ENCODE results near the gene GDF10. TPM values are rescaled to one million over a fixed set of nuclear protein-coding genes. Genes with fewer than 3 reads are reported as not detected.

GDF10 gene
- total and polyA plus RNA-seq, 9 of the 15 experiments (the other 6 are each of a cell fraction or from before 2014, with no cell fraction given) = 0.03 to 0.20 (median 0.11) TPM; not detected in 6

DNA sequence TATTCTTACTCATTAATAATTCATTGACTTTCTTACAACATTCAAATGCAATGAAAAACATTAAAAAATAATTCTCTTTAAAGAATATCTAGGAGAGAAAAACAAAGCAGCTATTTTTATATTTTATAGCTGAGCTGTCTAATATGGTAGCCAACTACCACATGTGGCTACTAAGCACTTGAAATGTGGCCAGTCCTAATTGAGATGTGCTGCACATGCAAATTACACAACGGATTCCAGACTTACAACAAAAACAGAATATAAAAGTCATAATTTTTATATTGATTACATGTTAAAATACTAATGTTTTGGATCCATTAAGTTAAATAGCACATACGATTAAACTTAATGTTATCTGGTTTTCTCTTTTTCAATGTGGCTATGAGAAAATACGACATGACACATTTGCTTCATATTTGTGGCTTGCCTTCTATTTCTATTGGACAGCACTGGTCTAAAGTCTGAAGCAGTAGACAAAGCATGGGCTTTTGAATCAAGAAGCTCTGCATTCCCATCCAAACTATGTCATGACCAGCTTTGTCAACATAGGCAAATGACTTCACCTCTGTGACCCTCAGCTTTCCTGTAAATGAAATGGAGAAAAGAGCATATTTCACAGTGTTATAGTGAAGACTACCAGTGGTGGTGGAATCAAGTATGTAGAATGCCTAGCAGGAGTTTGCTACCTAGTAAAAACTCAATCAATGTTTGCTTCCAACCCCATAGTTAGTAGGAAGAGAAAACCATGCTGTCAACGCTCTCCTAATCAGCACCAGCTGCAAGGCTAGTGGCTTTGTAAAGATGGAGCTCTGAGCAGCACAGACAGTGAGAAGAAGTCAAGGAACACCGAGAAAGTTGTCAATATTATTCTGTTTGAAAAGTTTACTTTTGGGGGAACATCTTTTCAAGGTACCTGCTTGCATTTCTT is 37.1 kb upstream of the GDF10 start:
- TF ChIP-seq L3MBTL2 (IDR thresholded peaks at IDR 0.05) (no peak), PHB2 (IDR thresholded peaks at IDR 0.05; ENCODE audit: low read depth) (no peak), BRD9 (IDR thresholded peaks at IDR 0.05; ENCODE audit: low read depth, partially characterized antibody) (no peak), SP2 (IDR thresholded peaks at IDR 0.05; ENCODE audit: extremely low read depth, low read depth, low read length, poor library complexity, severe bottlenecking) (no peak), HDAC3 (IDR thresholded peaks at IDR 0.05; ENCODE audit: borderline replicate concordance, partially characterized antibody) (no peak), ZNF224 (CRISPR knock-in tag; IDR thresholded peaks at IDR 0.05) (no peak), ZNF133 (CRISPR knock-in tag; IDR thresholded peaks at IDR 0.05) (no peak), HNRNPUL1 (IDR thresholded peaks at IDR 0.05; ENCODE audit: low read length) (no peak), ZNF507 (tag; conservative IDR thresholded peaks at IDR 0.05) (no peak)
- TF ChIP-seq, protein P1, sequence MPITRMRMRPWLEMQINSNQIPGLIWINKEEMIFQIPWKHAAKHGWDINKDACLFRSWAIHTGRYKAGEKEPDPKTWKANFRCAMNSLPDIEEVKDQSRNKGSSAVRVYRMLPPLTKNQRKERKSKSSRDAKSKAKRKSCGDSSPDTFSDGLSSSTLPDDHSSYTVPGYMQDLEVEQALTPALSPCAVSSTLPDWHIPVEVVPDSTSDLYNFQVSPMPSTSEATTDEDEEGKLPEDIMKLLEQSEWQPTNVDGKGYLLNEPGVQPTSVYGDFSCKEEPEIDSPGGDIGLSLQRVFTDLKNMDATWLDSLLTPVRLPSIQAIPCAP (CRISPR knock-in tag; IDR thresholded peaks at IDR 0.05; ENCODE audit: borderline replicate concordance) = no peak
- TF ChIP-seq, protein P2, sequence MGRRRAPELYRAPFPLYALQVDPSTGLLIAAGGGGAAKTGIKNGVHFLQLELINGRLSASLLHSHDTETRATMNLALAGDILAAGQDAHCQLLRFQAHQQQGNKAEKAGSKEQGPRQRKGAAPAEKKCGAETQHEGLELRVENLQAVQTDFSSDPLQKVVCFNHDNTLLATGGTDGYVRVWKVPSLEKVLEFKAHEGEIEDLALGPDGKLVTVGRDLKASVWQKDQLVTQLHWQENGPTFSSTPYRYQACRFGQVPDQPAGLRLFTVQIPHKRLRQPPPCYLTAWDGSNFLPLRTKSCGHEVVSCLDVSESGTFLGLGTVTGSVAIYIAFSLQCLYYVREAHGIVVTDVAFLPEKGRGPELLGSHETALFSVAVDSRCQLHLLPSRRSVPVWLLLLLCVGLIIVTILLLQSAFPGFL (CRISPR knock-in tag; IDR thresholded peaks at IDR 0.05) = no peak
- TF ChIP-seq, protein P3, sequence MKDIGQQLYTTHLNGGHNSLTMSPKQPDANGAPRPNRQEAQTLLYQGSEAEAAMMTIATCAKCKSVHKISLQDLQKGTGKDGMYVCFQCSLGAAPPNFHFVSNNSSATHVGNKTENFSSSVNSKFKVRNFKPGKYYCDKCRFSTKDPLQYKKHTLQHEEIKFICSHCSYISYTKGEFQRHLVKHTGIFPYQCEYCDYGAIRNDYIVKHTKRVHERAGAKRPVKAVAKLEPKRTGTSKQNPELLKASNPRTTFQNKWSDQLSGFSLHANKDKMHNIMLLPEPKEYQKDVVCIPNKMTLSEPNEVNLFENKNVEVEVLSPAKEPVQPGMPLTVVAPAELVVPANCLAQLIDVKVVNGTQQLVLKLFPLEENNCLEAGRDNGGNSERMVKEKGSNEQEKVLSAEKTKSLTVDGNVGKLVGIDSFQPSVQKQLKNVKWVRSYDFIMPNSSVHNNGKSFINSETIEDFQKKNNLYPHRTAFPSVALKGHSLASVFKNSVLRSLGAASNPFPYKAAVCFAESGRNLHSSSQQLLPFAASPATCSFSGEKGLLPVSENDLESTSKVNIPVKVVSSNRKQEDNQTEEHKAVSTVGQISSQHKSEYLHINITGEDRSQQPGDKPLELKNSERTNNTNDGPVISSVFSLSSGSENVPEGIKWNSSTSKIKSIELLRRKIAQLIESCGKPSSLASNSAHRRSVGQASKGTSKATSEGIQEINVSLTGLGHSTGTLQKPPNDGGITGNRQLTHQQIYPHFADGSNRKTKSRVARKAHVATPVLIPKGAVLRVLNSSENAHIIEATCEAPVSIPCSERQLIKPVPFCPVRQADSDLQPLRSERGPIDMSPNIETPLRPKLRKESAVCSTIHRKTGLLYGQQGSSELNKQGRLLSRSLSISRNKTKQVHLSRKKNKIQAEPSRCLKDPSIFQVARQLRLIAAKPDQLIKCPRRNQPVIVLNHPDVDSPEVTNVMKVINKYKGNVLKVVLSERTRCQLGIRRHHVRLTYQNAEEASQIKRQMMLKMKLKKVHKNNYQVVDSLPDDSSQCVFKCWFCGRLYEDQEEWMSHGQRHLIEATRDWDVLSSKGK (CRISPR knock-in tag; IDR thresholded peaks at IDR 0.05) = no peak
- Histone ChIP-seq H3K9ac (ENCODE audit: insufficient read depth in 1 of 2, low read depth in 2 of 2, low read length in 2 of 2) (no peak overlapping the region), H3K9me1 (ENCODE audit: control insufficient read depth, insufficient read depth, low read length) (no peaks in the 10 kb centered on the region), H3K4me3 (no peak overlapping the region), H3K4me2 (ENCODE audit: insufficient read depth, low read length) (no peak overlapping the region), H3K36me3 (ENCODE audit: control insufficient read depth, insufficient read depth, low read length) (no peaks in the 10 kb centered on the region), H4K20me1 (replicated peaks; ENCODE audit: control insufficient read depth, insufficient read depth, low read length) (peaks cover 7% of the 10 kb centered on the region; the same call in 1 of the 2 replicates), H3K27ac (ENCODE audit: extremely low read depth, low read depth, low read length) (no peak overlapping the region), H3K79me2 (ENCODE audit: control insufficient read depth, insufficient read depth, low read length) (no peaks in the 10 kb centered on the region), H3K9me3 (replicated peaks; ENCODE audit: control insufficient read depth, insufficient read depth, low read depth, low read length) (no peaks in the 10 kb centered on the region), H3K4me1 (replicated peaks in 1 of 2; ENCODE audit: control insufficient read depth in 2 of 2, insufficient read depth in 2 of 2, low read length in 2 of 2) (no peaks in the 10 kb centered on the region; a peak in 1 of 5 replicates), H2AFZ (ENCODE audit: low read depth, low read length) (no peak overlapping the region), H3K27me3 (ENCODE audit: control insufficient read depth in 2 of 2, insufficient read depth in 2 of 2, low read length in 2 of 2) (peaks cover 6 to 27% of the 10 kb centered on the region in 2 experiments; a peak in 4 of 5 replicates)
- DNase-seq (ENCODE audit: extremely low read depth in 1 of 4, low spot score in 3 of 4) (no peak), FAIRE-seq (no peak), ATAC-seq (no peak)
- BruUV-seq (replicated peaks) = no TSS peak
- in situ Hi-C loops (cut with MboI) = no loop called here
- POLR2A ChIA-PET = interaction anchor here (0.8 to 1.6 kb wide), 2 partner anchors 9 to 27 kb away, joined by 3 to 5 read pairs; no protein-coding TSS in a partner anchor
- CTCF ChIA-PET (ENCODE audit: low intra/inter-chr PET ratio) = interaction anchor here (1.5 kb wide), 1 partner anchor 78 kb away, joined by 3 read pairs; no protein-coding TSS in a partner anchor
- intact Hi-C loops (cut with micrococcal nuclease) = loop anchor here (5.0 kb wide), 2 partner anchors 49 to 79 kb away; no protein-coding TSS in a partner anchor
- WGBS (ENCODE audit: insufficient coverage, low coverage, missing lambda C conversion rate) = 1% methylated on average over 5 of the region's 5 CpGs

All from K562 (cell line).